SJSA1 (cell line): ENCODE results near the gene NMUR1. TPM values are rescaled to one million over a fixed set of nuclear protein-coding genes. Genes with fewer than 3 reads are reported as not detected.

Experiments
- DNase-seq, 2 experiments: peaks; one replicate each; pipeline ENCODE4 v3.0.0-alpha.2; 2015 to 2020; ENCODE audit warnings: low spot score in 2 of 2, low read depth in 1 of 2
- H3K27ac ChIP-seq: fragments of 250-450 bp; sonication (Bioruptor Pico); 2 replicates; pipeline ENCODE4 v1.5.1; 2020; ENCODE audit warnings: mild to moderate bottlenecking, moderate library complexity
- H3K27me3 ChIP-seq: fragments of 250-450 bp; sonication (Bioruptor Pico); replicated peaks from 2 replicates; pipeline ENCODE4 v1.5.1; 2020; ENCODE audit warnings: mild to moderate bottlenecking, moderate library complexity
- H3K36me3 ChIP-seq: fragments of 250-450 bp; sonication (Bioruptor Pico); 2 replicates; pipeline ENCODE4 v1.5.1; 2020; ENCODE audit warnings: mild to moderate bottlenecking
- H3K4me1 ChIP-seq: fragments of 250-450 bp; sonication (Bioruptor Pico); replicated peaks from 2 replicates; pipeline ENCODE4 v1.6.1; 2021; ENCODE audit warnings: mild to moderate bottlenecking
- H3K4me3 ChIP-seq: fragments of 250-450 bp; sonication (Bioruptor Pico); 2 replicates; pipeline ENCODE4 v1.5.1; 2020; ENCODE audit warnings: mild to moderate bottlenecking
- H3K9me3 ChIP-seq: fragments of 250-450 bp; sonication (Bioruptor Pico); replicated peaks from 2 replicates; pipeline ENCODE4 v1.5.1; 2020; ENCODE audit warnings: mild to moderate bottlenecking
- total RNA-seq: library from RNA; depleted of rRNA; stranded (reverse); fragments of >200 nt; shearing (Covaris generic); gene quantifications from 2 replicates; pipeline ENCODE4 v1.2.3, GENCODE V29; 2014; rRNA removed

Gene NMUR1
- total RNA-seq, 1 experiment from 2014 or later: 0.21 TPM

GRCh38 chr2:231479455-231479854, 50.8 kb downstream of the NMUR1 start:
- no peaks in the 10 kb centered on the region for H3K9me3 ChIP-seq
- H3K4me1 ChIP-seq: peaks cover 8% of the 10 kb centered on the region
- no peak overlapping the region for H3K27ac ChIP-seq
- H3K27me3 ChIP-seq: no peaks in the 10 kb centered on the region
- no peak overlapping the region for H3K4me3 ChIP-seq
- no peaks in the 10 kb centered on the region; the same call in 1 of the 2 replicates for H3K36me3 ChIP-seq
- no peak for DNase-seq

GRCh38 chr2:231476920-231477319, 53.3 kb downstream of the NMUR1 start:
- Histone ChIP-seq H3K4me1 (no peaks in the 10 kb centered on the region), H3K27ac (no peak overlapping the region), H3K9me3 (no peaks in the 10 kb centered on the region), H3K4me3 (no peak overlapping the region), H3K27me3 (no peaks in the 10 kb centered on the region), H3K36me3 (no peaks in the 10 kb centered on the region)
- DNase-seq: no peak

- Histone ChIP-seq H3K27me3 (no peaks in the 10 kb centered on the region; the same call in 1 of the 2 replicates), H3K4me3 (no peak overlapping the region), H3K4me1 (no peaks in the 10 kb centered on the region), H3K36me3 (no peaks in the 10 kb centered on the region), H3K9me3 (no peaks in the 10 kb centered on the region), H3K27ac (no peak overlapping the region)
- no peak for DNase-seq
Observed at GRCh38 chr2:231475965-231476364, 54.3 kb downstream of the NMUR1 start.

Other genes starting within 250 kb of the NMUR1 start
- not detected in 2 replicates for gene B3GNT7, start 134.7 kb downstream of the NMUR1 start, total RNA-seq
- 257 and 292 TPM in 2 replicates for gene NCL, start 66.0 kb downstream of the NMUR1 start, total RNA-seq
- gene TEX44, start 62.4 kb upstream of the NMUR1 start, total RNA-seq: not detected in 2 replicates
- 971 and 998 TPM in 2 replicates for gene PTMA, start 178.1 kb upstream of the NMUR1 start, total RNA-seq